Measurements from ENCODE around the gene LYST. TPM values are rescaled to one million over a fixed set of nuclear protein-coding genes. Genes with fewer than 3 reads are reported as not detected.
"Not testable (repeated sequence)": the region's sequence is repeated elsewhere in the genome, so short reads cannot be mapped to it uniquely, and the experiment has no call there.

LYST gene
- total and polyA plus RNA-seq, 2 donors (not counting 1 experiment from before 2014, with no cell fraction given), result 7.5 to 50.2 TPM

- DNase-seq (ENCODE audit: low read depth in 2 of 2), result no peak
- no peak overlapping the region for H3K4me3 ChIP-seq (replicated peaks in 1 of 4; ENCODE audit: control extremely low read depth in 1 of 4, insufficient read depth in 1 of 4, low read depth in 3 of 4, low read length in 4 of 4)
- peaks cover 21% of the 10 kb centered on the region for H3K4me1 ChIP-seq (ENCODE audit: control insufficient read depth, extremely low read depth, insufficient read depth, low read length)
- H3K79me2 ChIP-seq (ENCODE audit: control insufficient read depth, insufficient read depth, low read length), result no peaks in the 10 kb centered on the region
- H3K9ac ChIP-seq (ENCODE audit: insufficient read depth, low read length), result no peak overlapping the region
- H3K27ac ChIP-seq (ENCODE audit: insufficient read depth, low read length), result no peak overlapping the region
- no peak overlapping the region for H3K4me2 ChIP-seq (ENCODE audit: extremely low read depth, insufficient read depth, low read length)
- no peaks in the 10 kb centered on the region for H3K27me3 ChIP-seq (ENCODE audit: control insufficient read depth, insufficient read depth, low read length)
- H3K36me3 ChIP-seq (ENCODE audit: control insufficient read depth, insufficient read depth, low read length), result no peaks in the 10 kb centered on the region
- TF ChIP-seq EZH2 (IDR thresholded peaks at IDR 0.05; ENCODE audit: low read length, missing control alignments), result no peak
- TF ChIP-seq, protein P1, sequence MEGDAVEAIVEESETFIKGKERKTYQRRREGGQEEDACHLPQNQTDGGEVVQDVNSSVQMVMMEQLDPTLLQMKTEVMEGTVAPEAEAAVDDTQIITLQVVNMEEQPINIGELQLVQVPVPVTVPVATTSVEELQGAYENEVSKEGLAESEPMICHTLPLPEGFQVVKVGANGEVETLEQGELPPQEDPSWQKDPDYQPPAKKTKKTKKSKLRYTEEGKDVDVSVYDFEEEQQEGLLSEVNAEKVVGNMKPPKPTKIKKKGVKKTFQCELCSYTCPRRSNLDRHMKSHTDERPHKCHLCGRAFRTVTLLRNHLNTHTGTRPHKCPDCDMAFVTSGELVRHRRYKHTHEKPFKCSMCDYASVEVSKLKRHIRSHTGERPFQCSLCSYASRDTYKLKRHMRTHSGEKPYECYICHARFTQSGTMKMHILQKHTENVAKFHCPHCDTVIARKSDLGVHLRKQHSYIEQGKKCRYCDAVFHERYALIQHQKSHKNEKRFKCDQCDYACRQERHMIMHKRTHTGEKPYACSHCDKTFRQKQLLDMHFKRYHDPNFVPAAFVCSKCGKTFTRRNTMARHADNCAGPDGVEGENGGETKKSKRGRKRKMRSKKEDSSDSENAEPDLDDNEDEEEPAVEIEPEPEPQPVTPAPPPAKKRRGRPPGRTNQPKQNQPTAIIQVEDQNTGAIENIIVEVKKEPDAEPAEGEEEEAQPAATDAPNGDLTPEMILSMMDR (conservative IDR thresholded peaks at IDR 0.05 in 1 of 2, IDR thresholded peaks at IDR 0.05 in 1 of 2; ENCODE audit: low read depth in 1 of 2, low read length in 2 of 2), result no peak
- H4K20me1 ChIP-seq (ENCODE audit: control insufficient read depth, extremely low read depth, insufficient read depth, low read length), result no peaks in the 10 kb centered on the region
- H2AFZ ChIP-seq (ENCODE audit: low read length), result no peak overlapping the region
- no peaks in the 10 kb centered on the region for H3K9me3 ChIP-seq (ENCODE audit: control insufficient read depth, insufficient read depth, low read depth, low read length)
These were observed 39.7 kb upstream of the LYST start for GRCh38 chr1:235906436-235906835.

DNA sequence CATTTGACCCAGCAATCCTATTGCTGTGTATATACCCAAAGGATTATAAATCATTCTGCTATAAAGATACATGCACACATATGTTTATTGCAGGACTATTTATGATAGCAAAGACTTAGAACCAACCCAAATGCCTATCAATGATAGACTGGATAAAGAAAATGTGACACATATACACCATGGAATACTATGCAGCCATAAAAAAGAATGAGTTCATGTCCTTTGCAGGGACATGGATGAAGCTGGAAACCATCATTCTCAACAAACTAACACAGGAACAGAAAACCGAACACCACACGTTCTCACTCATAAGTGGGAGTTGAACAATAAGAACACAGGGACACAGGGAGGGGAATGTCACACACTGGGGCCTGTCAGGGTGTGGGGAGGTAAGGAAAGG is 37.1 kb upstream of the LYST start:
- not testable (repeated sequence) for H3K4me3 ChIP-seq (replicated peaks in 1 of 4; ENCODE audit: control extremely low read depth in 1 of 4, insufficient read depth in 1 of 4, low read depth in 3 of 4, low read length in 4 of 4); H2AFZ ChIP-seq (ENCODE audit: low read length); H3K79me2 ChIP-seq (ENCODE audit: control insufficient read depth, insufficient read depth, low read length); H3K27me3 ChIP-seq (ENCODE audit: control insufficient read depth, insufficient read depth, low read length); H3K4me2 ChIP-seq (ENCODE audit: extremely low read depth, insufficient read depth, low read length); H4K20me1 ChIP-seq (ENCODE audit: control insufficient read depth, extremely low read depth, insufficient read depth, low read length); H3K9ac ChIP-seq (ENCODE audit: insufficient read depth, low read length); H3K27ac ChIP-seq (ENCODE audit: insufficient read depth, low read length); H3K36me3 ChIP-seq (ENCODE audit: control insufficient read depth, insufficient read depth, low read length); DNase-seq (ENCODE audit: low read depth in 2 of 2); H3K9me3 ChIP-seq (ENCODE audit: control insufficient read depth, insufficient read depth, low read depth, low read length)
- peaks cover 21% of the 10 kb centered on the region for H3K4me1 ChIP-seq (ENCODE audit: control insufficient read depth, extremely low read depth, insufficient read depth, low read length)

- Histone ChIP-seq H3K4me1 (ENCODE audit: control insufficient read depth, extremely low read depth, insufficient read depth, low read length) (peaks cover 14% of the 10 kb centered on the region), H3K36me3 (ENCODE audit: control insufficient read depth, insufficient read depth, low read length) (no peaks in the 10 kb centered on the region), H3K27me3 (ENCODE audit: control insufficient read depth, insufficient read depth, low read length) (no peaks in the 10 kb centered on the region), H3K9ac (ENCODE audit: insufficient read depth, low read length) (no peak overlapping the region), H3K9me3 (ENCODE audit: control insufficient read depth, insufficient read depth, low read depth, low read length) (no peaks in the 10 kb centered on the region), H3K4me3 (replicated peaks in 1 of 4; ENCODE audit: control extremely low read depth in 1 of 4, insufficient read depth in 1 of 4, low read depth in 3 of 4, low read length in 4 of 4) (no peak overlapping the region), H3K79me2 (ENCODE audit: control insufficient read depth, insufficient read depth, low read length) (no peaks in the 10 kb centered on the region), H3K4me2 (ENCODE audit: extremely low read depth, insufficient read depth, low read length) (no peak overlapping the region), H4K20me1 (ENCODE audit: control insufficient read depth, extremely low read depth, insufficient read depth, low read length) (no peaks in the 10 kb centered on the region), H3K27ac (ENCODE audit: insufficient read depth, low read length) (no peak overlapping the region), H2AFZ (ENCODE audit: low read length) (no peak overlapping the region)
- no peak for TF ChIP-seq EZH2 (IDR thresholded peaks at IDR 0.05; ENCODE audit: low read length, missing control alignments)
- TF ChIP-seq, protein P1 (conservative IDR thresholded peaks at IDR 0.05 in 1 of 2, IDR thresholded peaks at IDR 0.05 in 1 of 2; ENCODE audit: low read depth in 1 of 2, low read length in 2 of 2), result no peak
- peak; percentile 65 to 86 for DNase-seq (ENCODE audit: low read depth in 2 of 2)
These were observed 36.2 kb upstream of the LYST start for GRCh38 chr1:235902677-235903542.

Measured in fibroblast of lung (primary cell).